ENCODE measurements around the gene AIRE. TPM values are rescaled to one million over a fixed set of nuclear protein-coding genes. Genes with fewer than 3 reads are reported as not detected.
"Not testable (repeated sequence)": the region's sequence is repeated elsewhere in the genome, so short reads cannot be mapped to it uniquely, and the experiment has no call there.

AIRE gene
- total RNA-seq, 1 donor from 2014 or later, result 0.75 TPM

- no peaks in the 10 kb centered on the region for H3K36me3 ChIP-seq
- no peak overlapping the region for H3K4me3 ChIP-seq
- no peaks in the 10 kb centered on the region for H3K27me3 ChIP-seq
- TF ChIP-seq, protein P1, sequence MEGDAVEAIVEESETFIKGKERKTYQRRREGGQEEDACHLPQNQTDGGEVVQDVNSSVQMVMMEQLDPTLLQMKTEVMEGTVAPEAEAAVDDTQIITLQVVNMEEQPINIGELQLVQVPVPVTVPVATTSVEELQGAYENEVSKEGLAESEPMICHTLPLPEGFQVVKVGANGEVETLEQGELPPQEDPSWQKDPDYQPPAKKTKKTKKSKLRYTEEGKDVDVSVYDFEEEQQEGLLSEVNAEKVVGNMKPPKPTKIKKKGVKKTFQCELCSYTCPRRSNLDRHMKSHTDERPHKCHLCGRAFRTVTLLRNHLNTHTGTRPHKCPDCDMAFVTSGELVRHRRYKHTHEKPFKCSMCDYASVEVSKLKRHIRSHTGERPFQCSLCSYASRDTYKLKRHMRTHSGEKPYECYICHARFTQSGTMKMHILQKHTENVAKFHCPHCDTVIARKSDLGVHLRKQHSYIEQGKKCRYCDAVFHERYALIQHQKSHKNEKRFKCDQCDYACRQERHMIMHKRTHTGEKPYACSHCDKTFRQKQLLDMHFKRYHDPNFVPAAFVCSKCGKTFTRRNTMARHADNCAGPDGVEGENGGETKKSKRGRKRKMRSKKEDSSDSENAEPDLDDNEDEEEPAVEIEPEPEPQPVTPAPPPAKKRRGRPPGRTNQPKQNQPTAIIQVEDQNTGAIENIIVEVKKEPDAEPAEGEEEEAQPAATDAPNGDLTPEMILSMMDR (IDR thresholded peaks at IDR 0.05), result no peak
- no peak overlapping the region for H3K27ac ChIP-seq
- H3K4me1 ChIP-seq, result no peaks in the 10 kb centered on the region
- no peaks in the 10 kb centered on the region for H3K9me3 ChIP-seq
- intact Hi-C loops (cut with DNase I), result no loop called here
- no peak for DNase-seq (ENCODE audit: low spot score in 2 of 2)
Observed at GRCh38 chr21:44275041-44275440, 10.6 kb upstream of the AIRE start.

DNA sequence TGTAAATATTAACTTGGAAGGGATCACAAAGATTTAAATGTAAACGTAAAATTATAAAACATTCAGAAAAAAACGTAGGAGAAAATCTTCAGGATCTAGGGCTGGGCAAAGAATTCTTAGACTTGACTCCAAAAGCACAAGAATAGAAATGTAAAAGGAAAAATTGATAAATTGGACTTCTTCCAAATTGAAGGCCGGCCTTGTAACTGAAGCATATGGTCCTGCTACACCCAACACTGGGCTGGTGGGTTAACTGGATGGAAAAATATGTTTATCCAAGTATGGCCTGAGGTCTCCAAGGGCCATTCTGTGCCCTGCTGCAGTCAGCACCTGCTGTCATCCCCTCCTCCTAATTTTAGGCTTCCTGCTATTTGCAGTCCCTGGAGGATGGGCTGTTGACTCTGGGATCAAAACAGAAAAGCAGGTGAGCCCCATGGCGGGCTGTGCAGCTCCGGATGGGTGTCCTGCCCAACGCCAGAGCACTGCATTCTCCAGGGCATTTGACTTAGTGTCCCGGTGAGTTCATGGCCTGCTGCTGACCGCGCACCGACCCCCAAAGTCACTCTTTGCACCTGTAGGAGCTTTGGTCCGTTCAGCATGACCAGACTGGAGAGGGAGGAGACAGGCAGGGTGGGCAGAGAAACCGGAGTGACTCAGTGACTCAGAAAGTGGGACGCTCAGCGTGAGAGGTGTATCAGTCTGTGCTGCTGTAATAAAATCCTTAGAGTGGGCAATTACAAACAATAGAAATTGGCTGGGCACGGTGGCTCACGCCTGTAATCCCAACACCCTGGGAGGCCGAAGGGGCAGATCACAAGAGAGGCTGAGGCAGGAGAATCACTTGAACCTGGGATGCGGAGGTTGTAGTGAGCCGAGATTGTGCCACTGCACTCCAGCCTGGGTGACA lies 6.1 kb upstream of the AIRE start:
- DNase-seq (ENCODE audit: low spot score in 2 of 2), result no peak
- H3K27ac ChIP-seq, result no peak overlapping the region
- no peaks in the 10 kb centered on the region for H3K9me3 ChIP-seq
- intact Hi-C loops (cut with DNase I), result no loop called here
- TF ChIP-seq, protein P1 (IDR thresholded peaks at IDR 0.05), result no peak
- no peak overlapping the region for H3K4me3 ChIP-seq
- no peaks in the 10 kb centered on the region for H3K36me3 ChIP-seq
- H3K27me3 ChIP-seq, result no peaks in the 10 kb centered on the region
- no peaks in the 10 kb centered on the region for H3K4me1 ChIP-seq

DNA sequence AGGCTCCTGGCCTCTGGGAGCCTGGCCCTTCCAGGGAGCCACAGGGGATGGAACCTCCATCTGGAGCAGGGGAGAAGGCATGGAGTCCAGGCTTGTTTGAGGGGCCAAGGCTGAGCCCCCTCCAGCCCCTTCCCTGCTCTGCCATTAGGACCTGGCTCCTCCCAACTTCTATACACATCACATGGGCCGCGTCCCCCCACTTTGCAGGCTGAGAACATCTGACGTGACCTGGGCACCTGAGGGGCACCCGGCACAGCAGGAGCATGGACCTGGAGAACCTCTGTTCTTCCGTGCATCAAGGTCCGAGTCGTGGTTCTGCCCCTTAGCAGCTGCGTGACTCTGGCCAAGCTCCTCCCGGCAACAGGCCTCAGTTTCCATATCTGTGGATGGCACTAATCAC lies 3.9 kb upstream of the AIRE start:
- H3K4me1 ChIP-seq, result no peaks in the 10 kb centered on the region
- no peak overlapping the region for H3K4me3 ChIP-seq
- intact Hi-C loops (cut with DNase I), result no loop called here
- DNase-seq (ENCODE audit: low spot score in 2 of 2), result no peak
- TF ChIP-seq, protein P1 (IDR thresholded peaks at IDR 0.05), result no peak
- no peaks in the 10 kb centered on the region for H3K36me3 ChIP-seq
- H3K27me3 ChIP-seq, result no peaks in the 10 kb centered on the region
- no peaks in the 10 kb centered on the region for H3K9me3 ChIP-seq
- no peak overlapping the region for H3K27ac ChIP-seq

DNA sequence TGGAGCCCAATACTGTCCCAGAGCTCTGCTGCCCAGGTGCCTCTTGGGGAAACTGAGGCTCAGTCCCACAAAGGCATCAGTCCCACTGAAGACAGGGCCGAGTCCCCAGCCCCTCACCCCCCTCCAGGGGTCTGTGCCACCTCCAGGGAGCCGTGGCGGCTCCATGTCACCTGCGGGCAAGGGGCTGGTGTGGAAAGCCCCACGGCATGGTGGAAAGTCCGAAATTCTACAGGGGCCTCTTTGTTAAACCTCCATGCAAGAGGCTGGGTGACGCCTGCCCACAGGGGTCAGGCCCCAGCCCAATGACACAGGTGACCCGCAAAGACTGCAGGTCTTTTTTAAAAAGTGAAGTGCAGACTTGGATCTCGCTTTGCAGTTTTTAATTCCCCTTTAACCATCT lies 3.3 kb upstream of the AIRE start:
- no peak for DNase-seq (ENCODE audit: low spot score in 2 of 2)
- Histone ChIP-seq H3K36me3 (no peaks in the 10 kb centered on the region), H3K4me1 (no peaks in the 10 kb centered on the region), H3K27ac (no peak overlapping the region), H3K4me3 (no peak overlapping the region), H3K9me3 (no peaks in the 10 kb centered on the region), H3K27me3 (no peaks in the 10 kb centered on the region)
- TF ChIP-seq, protein P1 (IDR thresholded peaks at IDR 0.05), result no peak
- intact Hi-C loops (cut with DNase I), result no loop called here

GRCh38 chr21:44283211-44283785 lies 2.4 kb upstream of the AIRE start:
- H3K27ac ChIP-seq; H3K4me1 ChIP-seq; H3K9me3 ChIP-seq; H3K27me3 ChIP-seq; DNase-seq (ENCODE audit: low spot score in 2 of 2); H3K36me3 ChIP-seq; intact Hi-C loops (cut with DNase I); H3K4me3 ChIP-seq: not testable (repeated sequence)

DNA sequence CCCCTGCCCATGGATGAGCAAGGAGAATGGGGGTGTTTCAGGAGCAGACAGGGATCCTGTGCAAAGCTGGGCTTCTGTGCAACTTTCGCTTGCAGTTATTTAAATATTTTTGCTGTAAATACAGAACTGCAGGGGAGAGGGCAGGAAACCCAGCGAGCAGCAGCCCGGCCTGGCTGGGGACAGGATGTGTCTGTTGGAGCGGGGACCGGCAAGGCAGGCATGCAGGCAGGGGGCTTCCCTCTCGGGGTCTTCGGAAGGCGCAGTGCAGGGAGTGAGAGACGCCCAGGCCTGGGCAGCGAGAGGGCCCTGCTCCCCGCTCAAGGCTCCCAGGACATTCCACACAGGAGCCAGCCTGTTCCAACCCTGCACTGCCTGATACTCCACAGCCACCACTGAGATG lies 1.7 kb upstream of the AIRE start:
- TF ChIP-seq, protein P1 (IDR thresholded peaks at IDR 0.05), result no peak
- Histone ChIP-seq H3K36me3 (no peaks in the 10 kb centered on the region), H3K27ac (no peak overlapping the region), H3K27me3 (no peaks in the 10 kb centered on the region), H3K4me1 (no peaks in the 10 kb centered on the region), H3K4me3 (no peak overlapping the region), H3K9me3 (no peaks in the 10 kb centered on the region)
- DNase-seq (ENCODE audit: low spot score in 2 of 2), result no peak
- intact Hi-C loops (cut with DNase I), result no loop called here
